HG03159 (cell line): ENCODE measurements around the gene RASD1.
"Not testable (repeated sequence)": the region's sequence is repeated elsewhere in the genome, so short reads cannot be mapped to it uniquely, and the experiment has no call there.

Experiments used
- ATAC-seq: cut with Tn5 transposase; IDR thresholded peaks from one replicate; pipeline ENCODE4 v1.9.1; 2021; ENCODE audit warnings: mild to moderate bottlenecking, moderate library complexity; ENCODE audit not compliant: unreplicated experiment

RASD1 gene

GRCh38 chr17:17499402-17500145 lies 3.4 kb upstream of the RASD1 start:
- ATAC-seq, result no peak

- ATAC-seq, result no peak
These were observed 2.6 kb upstream of the RASD1 start for GRCh38 chr17:17498606-17499301.

- no peak for ATAC-seq
These were observed 1.8 kb upstream of the RASD1 start for GRCh38 chr17:17497845-17498520.

- no peak for ATAC-seq
These were observed 1.1 kb upstream of the RASD1 start for GRCh38 chr17:17497065-17497844.

GRCh38 chr17:17495536-17496188 lies 533 bp downstream of the RASD1 start:
- ATAC-seq, result no peak

- no peak for ATAC-seq
These were observed 1.2 kb downstream of the RASD1 start for GRCh38 chr17:17494870-17495535.

GRCh38 chr17:17494499-17494869 lies 1.7 kb downstream of the RASD1 start:
- ATAC-seq, result no peak

- no peak for ATAC-seq
These were observed 2.2 kb downstream of the RASD1 start for GRCh38 chr17:17493986-17494466.

- ATAC-seq, result no peak
These were observed 2.8 kb downstream of the RASD1 start for GRCh38 chr17:17493249-17493985.

GRCh38 chr17:17492571-17492970 lies 3.6 kb downstream of the RASD1 start:
- no peak for ATAC-seq

- no peak for ATAC-seq
These were observed 4.1 kb downstream of the RASD1 start for GRCh38 chr17:17492085-17492484.

- no peak for ATAC-seq
These were observed 4.6 kb downstream of the RASD1 start for GRCh38 chr17:17491546-17491988.

GRCh38 chr17:17491031-17491471 lies 5.1 kb downstream of the RASD1 start:
- no peak for ATAC-seq

GRCh38 chr17:17487998-17488397 lies 8.2 kb downstream of the RASD1 start:
- ATAC-seq, result no peak

GRCh38 chr17:17486416-17486815 lies 9.8 kb downstream of the RASD1 start:
- not testable (repeated sequence) for ATAC-seq

- ATAC-seq, result no peak
These were observed 10.8 kb downstream of the RASD1 start for GRCh38 chr17:17485420-17485819.

- no peak for ATAC-seq
These were observed 11.7 kb downstream of the RASD1 start for GRCh38 chr17:17484451-17484899.

- no peak for ATAC-seq
These were observed 14.3 kb downstream of the RASD1 start for GRCh38 chr17:17481860-17482259.

GRCh38 chr17:17480593-17481148 lies 15.5 kb downstream of the RASD1 start:
- ATAC-seq, result no peak
